GM23338 (cell line): ENCODE results near the gene CRY1.

Experiments used
- JUNB ChIP-seq: IDR thresholded peaks from one replicate; pipeline ENCODE4 v1.6.1; 2016; ENCODE audit warnings: antibody characterized with exemption; ENCODE audit not compliant: unreplicated experiment
- POLR2AphosphoS5 ChIP-seq: IDR thresholded peaks from 2 replicates; pipeline ENCODE4 v1.6.1; 2016; ENCODE audit warnings: antibody characterized with exemption, low read depth
- TF ChIP-seq, protein P1 (sequence below), 2 experiments: fragments of 200-600 bp in 1 of 2; sonication (generic) in 1 of 2; conservative IDR thresholded peaks; 2 replicates each; pipeline versions ENCODE4 v1.5.1 to v1.6.1; 2016 to 2017; ENCODE audit warnings: antibody characterized with exemption in 2 of 2, low read depth in 2 of 2, mild to moderate bottlenecking in 2 of 2, moderate library complexity in 1 of 2
- TF ChIP-seq, protein P2 (sequence below): IDR thresholded peaks from one replicate; pipeline ENCODE4 v1.6.1; 2018; ENCODE audit warnings: antibody characterized with exemption; ENCODE audit not compliant: unreplicated experiment

DNA sequence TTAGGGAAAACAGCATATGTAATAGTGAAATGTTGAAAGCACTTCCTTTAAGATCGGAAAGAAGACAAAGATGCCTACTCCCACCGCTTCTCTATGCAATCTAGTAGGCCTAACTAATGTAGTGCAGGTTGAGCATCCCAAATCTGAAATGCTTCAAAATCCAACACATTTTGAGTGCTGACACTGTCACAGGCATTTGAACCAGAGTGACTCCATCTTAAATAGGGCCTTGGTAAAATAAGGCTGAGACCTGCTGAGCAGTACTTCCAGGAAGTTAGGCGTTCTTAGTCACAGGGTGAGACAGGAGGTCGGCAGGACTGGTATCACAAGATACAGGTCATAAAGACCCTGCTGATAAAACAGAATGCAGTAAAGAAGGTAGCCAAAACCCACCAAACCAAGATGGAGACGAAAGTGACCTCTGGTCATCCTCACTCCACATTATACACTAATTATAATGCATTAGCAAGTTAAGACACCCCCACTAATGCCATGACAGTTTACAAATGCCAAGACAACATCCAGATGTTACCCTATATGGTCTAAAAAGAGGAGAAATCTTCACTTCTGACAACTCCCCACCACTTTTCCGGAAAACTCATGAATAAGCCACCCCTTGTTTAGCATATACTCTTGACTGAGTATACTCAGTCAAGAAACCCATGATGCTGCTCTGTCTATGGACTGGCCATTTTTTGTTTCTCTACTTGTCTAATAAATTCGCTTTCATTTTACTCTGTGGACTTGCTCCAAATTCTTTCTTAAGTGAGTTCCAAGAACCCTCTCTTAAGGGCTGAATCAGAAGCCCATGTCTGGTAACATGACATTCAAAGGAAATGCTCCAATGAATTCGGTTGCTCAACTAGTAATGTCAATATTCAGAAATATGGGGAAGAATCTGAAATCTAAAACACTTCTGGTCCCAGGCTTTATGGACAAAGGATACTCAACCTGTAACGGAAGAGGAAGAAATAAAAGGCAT is 59.3 kb downstream of the CRY1 start:
- TF ChIP-seq JUNB, result no peak
- TF ChIP-seq, protein P1, sequence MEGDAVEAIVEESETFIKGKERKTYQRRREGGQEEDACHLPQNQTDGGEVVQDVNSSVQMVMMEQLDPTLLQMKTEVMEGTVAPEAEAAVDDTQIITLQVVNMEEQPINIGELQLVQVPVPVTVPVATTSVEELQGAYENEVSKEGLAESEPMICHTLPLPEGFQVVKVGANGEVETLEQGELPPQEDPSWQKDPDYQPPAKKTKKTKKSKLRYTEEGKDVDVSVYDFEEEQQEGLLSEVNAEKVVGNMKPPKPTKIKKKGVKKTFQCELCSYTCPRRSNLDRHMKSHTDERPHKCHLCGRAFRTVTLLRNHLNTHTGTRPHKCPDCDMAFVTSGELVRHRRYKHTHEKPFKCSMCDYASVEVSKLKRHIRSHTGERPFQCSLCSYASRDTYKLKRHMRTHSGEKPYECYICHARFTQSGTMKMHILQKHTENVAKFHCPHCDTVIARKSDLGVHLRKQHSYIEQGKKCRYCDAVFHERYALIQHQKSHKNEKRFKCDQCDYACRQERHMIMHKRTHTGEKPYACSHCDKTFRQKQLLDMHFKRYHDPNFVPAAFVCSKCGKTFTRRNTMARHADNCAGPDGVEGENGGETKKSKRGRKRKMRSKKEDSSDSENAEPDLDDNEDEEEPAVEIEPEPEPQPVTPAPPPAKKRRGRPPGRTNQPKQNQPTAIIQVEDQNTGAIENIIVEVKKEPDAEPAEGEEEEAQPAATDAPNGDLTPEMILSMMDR (conservative IDR thresholded peaks at IDR 0.05; ENCODE audit: low read depth in 2 of 2), result no peak
- TF ChIP-seq, protein P2, sequence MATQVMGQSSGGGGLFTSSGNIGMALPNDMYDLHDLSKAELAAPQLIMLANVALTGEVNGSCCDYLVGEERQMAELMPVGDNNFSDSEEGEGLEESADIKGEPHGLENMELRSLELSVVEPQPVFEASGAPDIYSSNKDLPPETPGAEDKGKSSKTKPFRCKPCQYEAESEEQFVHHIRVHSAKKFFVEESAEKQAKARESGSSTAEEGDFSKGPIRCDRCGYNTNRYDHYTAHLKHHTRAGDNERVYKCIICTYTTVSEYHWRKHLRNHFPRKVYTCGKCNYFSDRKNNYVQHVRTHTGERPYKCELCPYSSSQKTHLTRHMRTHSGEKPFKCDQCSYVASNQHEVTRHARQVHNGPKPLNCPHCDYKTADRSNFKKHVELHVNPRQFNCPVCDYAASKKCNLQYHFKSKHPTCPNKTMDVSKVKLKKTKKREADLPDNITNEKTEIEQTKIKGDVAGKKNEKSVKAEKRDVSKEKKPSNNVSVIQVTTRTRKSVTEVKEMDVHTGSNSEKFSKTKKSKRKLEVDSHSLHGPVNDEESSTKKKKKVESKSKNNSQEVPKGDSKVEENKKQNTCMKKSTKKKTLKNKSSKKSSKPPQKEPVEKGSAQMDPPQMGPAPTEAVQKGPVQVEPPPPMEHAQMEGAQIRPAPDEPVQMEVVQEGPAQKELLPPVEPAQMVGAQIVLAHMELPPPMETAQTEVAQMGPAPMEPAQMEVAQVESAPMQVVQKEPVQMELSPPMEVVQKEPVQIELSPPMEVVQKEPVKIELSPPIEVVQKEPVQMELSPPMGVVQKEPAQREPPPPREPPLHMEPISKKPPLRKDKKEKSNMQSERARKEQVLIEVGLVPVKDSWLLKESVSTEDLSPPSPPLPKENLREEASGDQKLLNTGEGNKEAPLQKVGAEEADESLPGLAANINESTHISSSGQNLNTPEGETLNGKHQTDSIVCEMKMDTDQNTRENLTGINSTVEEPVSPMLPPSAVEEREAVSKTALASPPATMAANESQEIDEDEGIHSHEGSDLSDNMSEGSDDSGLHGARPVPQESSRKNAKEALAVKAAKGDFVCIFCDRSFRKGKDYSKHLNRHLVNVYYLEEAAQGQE, result no peak
- no peak for TF ChIP-seq POLR2AphosphoS5
